K562 (cell line): Measurements from ENCODE around the gene ITK. TPM values are rescaled to one million over a fixed set of nuclear protein-coding genes. Genes with fewer than 3 reads are reported as not detected.

Experiments
- CREBBP ChIP-seq: IDR thresholded peaks from one replicate; pipeline ENCODE4 v1.6.1; 2012; ENCODE audit warnings: low read depth, mild to moderate bottlenecking, control low read depth, inconsistent platforms, low read length
- CSDE1 ChIP-seq, 2 experiments: fragments of 450-650 bp; IDR thresholded peaks; 2 replicates each; pipeline ENCODE4 v1.6.1; 2016; ENCODE audit warnings: mild to moderate bottlenecking in 1 of 2
- CXXC5 ChIP-seq: fragments of 250-450 bp; sonication (Bioruptor Pico); IDR thresholded peaks from 2 replicates; pipeline ENCODE4 v1.8.0; 2022; ENCODE audit warnings: inconsistent platforms, mild to moderate bottlenecking, moderate library complexity
- DACH1 ChIP-seq: fragments of 450-650 bp; IDR thresholded peaks from 2 replicates; pipeline ENCODE4 v1.6.1; 2018; ENCODE audit not compliant: partially characterized antibody
- DMBX1 ChIP-seq: fragments of 250-450 bp; sonication (Bioruptor Pico); IDR thresholded peaks from 2 replicates; pipeline ENCODE4 v1.8.0; 2022; ENCODE audit warnings: inconsistent platforms, mild to moderate bottlenecking, moderate library complexity, borderline replicate concordance
- ELF2 ChIP-seq: fragments of 250-450 bp; sonication (Bioruptor Pico); IDR thresholded peaks from 2 replicates; pipeline ENCODE4 v1.5.0; 2021; ENCODE audit warnings: mild to moderate bottlenecking
- IRF1 ChIP-seq: sonication (generic); formaldehyde crosslinking; IDR thresholded peaks from 2 replicates; pipeline ENCODE4 v1.8.0; 2022; ENCODE audit warnings: missing genetic modification reagents, mild to moderate bottlenecking, borderline replicate concordance
- L3MBTL2 ChIP-seq: fragments of 450-650 bp; IDR thresholded peaks from 2 replicates; pipeline ENCODE4 v1.6.1; 2016; ENCODE audit warnings: mild to moderate bottlenecking, moderate library complexity
- LCOR ChIP-seq: sonication (generic); formaldehyde crosslinking; IDR thresholded peaks from 2 replicates; pipeline ENCODE4 v1.8.0; 2022; ENCODE audit warnings: mild to moderate bottlenecking, missing genetic modification reagents
- MBD2 ChIP-seq: sonication (generic); IDR thresholded peaks from 2 replicates; pipeline ENCODE4 v1.6.1; 2016; ENCODE audit warnings: low read depth, borderline replicate concordance
- MTF1 ChIP-seq: fragments of 250-450 bp; sonication (Bioruptor Pico); IDR thresholded peaks from 2 replicates; pipeline ENCODE4 v1.9.0; 2021; ENCODE audit warnings: moderate library complexity, mild to moderate bottlenecking, inconsistent platforms, borderline replicate concordance
- MYC ChIP-seq, 2 experiments: fragments of 250-450 bp in 1 of 2; sonication (Bioruptor Pico) in 1 of 2; IDR thresholded peaks; 2 replicates each; pipeline versions ENCODE4 v1.5.1 to v1.6.1; 2012 to 2021; ENCODE audit warnings: low read depth in 2 of 2, borderline replicate concordance in 1 of 2, improper control_type of control experiment in 1 of 2, low read length in 1 of 2, mild to moderate bottlenecking in 1 of 2, moderate library complexity in 1 of 2
- MYNN ChIP-seq, 2 experiments: sonication (generic); formaldehyde crosslinking in 1 of 2; IDR thresholded peaks; 2 replicates each; pipeline versions ENCODE4 v1.5.0 to v1.6.1; 2016 to 2020; ENCODE audit warnings: antibody characterized with exemption in 1 of 2, missing genetic modification reagents in 1 of 2
- NFIC ChIP-seq: fragments of 450-650 bp; IDR thresholded peaks from 2 replicates; pipeline ENCODE4 v1.6.1; 2017; ENCODE audit warnings: mild to moderate bottlenecking, inconsistent platforms
- POLR2AphosphoS2 ChIP-seq: IDR thresholded peaks from 2 replicates; pipeline ENCODE4 v1.6.1; 2012; ENCODE audit warnings: low read length, improper control_type of control experiment
- PURB ChIP-seq: sonication (generic); formaldehyde crosslinking; IDR thresholded peaks from 2 replicates; pipeline ENCODE4 v1.9.0; 2021; ENCODE audit warnings: low read depth, mild to moderate bottlenecking, missing genetic modification reagents
- RB1 ChIP-seq: fragments of 450-650 bp; IDR thresholded peaks from 2 replicates; pipeline ENCODE4 v1.6.1; 2017; ENCODE audit warnings: low read depth, mild to moderate bottlenecking
- RBM15 ChIP-seq: fragments of 200-400 bp; formaldehyde crosslinking; IDR thresholded peaks from 2 replicates; pipeline ENCODE4 v1.6.1; 2018; ENCODE audit warnings: mild to moderate bottlenecking, low read length, moderate library complexity; ENCODE audit not compliant: insufficient read depth
- RBM34 ChIP-seq: fragments of 200-400 bp; formaldehyde crosslinking; IDR thresholded peaks from 2 replicates; pipeline ENCODE4 v1.6.1; 2018; ENCODE audit warnings: low read length, borderline replicate concordance; ENCODE audit not compliant: insufficient read depth
- RFX1 ChIP-seq: fragments of 450-650 bp; IDR thresholded peaks from 2 replicates; pipeline ENCODE4 v1.6.1; 2016; ENCODE audit warnings: mild to moderate bottlenecking, moderate library complexity
- SAP30 ChIP-seq: fragments of 200-600 bp; sonication (generic); IDR thresholded peaks from 2 replicates; pipeline ENCODE4 v1.6.1; 2012; ENCODE audit warnings: borderline replicate concordance, low read depth, mild to moderate bottlenecking, moderate library complexity, low read length, control low read depth, inconsistent platforms; ENCODE audit not compliant: insufficient read depth, poor library complexity, severe bottlenecking
- SP1 ChIP-seq: sonication (generic); formaldehyde crosslinking; IDR thresholded peaks from 2 replicates; pipeline ENCODE4 v1.8.1; 2022; ENCODE audit warnings: mild to moderate bottlenecking, missing genetic modification reagents
- SRSF3 ChIP-seq: fragments of 200-400 bp; formaldehyde crosslinking; IDR thresholded peaks from 2 replicates; pipeline ENCODE4 v1.6.1; 2016; ENCODE audit warnings: mild to moderate bottlenecking, low read length, moderate library complexity; ENCODE audit not compliant: insufficient read depth
- TCF7 ChIP-seq: sonication (generic); IDR thresholded peaks from 2 replicates; pipeline ENCODE4 v1.6.1; 2016; ENCODE audit warnings: antibody characterized with exemption, borderline replicate concordance
- USF2 ChIP-seq: sonication (generic); formaldehyde crosslinking; IDR thresholded peaks from 2 replicates; pipeline ENCODE4 v1.5.0; 2020; ENCODE audit warnings: missing genetic modification reagents
- ZNF12 ChIP-seq: sonication (generic); formaldehyde crosslinking; IDR thresholded peaks from 2 replicates; pipeline ENCODE4 v1.4.0; 2020; ENCODE audit warnings: mild to moderate bottlenecking, missing genetic modification reagents
- ZNF197 ChIP-seq: fragments of 200-800 bp; sonication (Bioruptor generic); IDR thresholded peaks from 2 replicates; pipeline ENCODE4 v1.6.1; 2016; ENCODE audit warnings: low read depth, missing genetic modification characterization, missing compliant biosample characterization
- ZNF644 ChIP-seq: fragments of 200-800 bp; sonication (Bioruptor generic); IDR thresholded peaks from 2 replicates; pipeline ENCODE4 v1.6.1; 2016; ENCODE audit warnings: low read depth, missing genetic modification characterization, missing compliant biosample characterization
- ZNF696 ChIP-seq: fragments of 250-450 bp; sonication (Bioruptor Pico); conservative IDR thresholded peaks from 2 replicates; pipeline ENCODE4 v1.4.0; 2020; ENCODE audit warnings: mild to moderate bottlenecking, moderate library complexity
- polyA plus RNA-seq, 8 experiments: library from polyadenylated mRNA; depleted of rRNA in 4 of 8; stranded (reverse) in 5 of 8; unstranded in 3 of 8; fragments of >200 nt; fragmentation: Nextera tagmentation in 2 of 8; fragmentation: Illumina TruSeq in 1 of 8; extraction: Ambion mirVana in 2 of 8; extraction: Trizol in 1 of 8; gene quantifications; 2 replicates each; pipeline versions ENCODE4 v1.2.1 to v1.2.3, GENCODE V29; 2011 to 2014; ENCODE audit warnings: inconsistent platforms in 1 of 8, missing spikeins in 1 of 8
- total RNA-seq, 7 experiments: library from RNA; depleted of rRNA in 6 of 7; stranded (reverse); fragments of >200 nt in 6 of 7; fragmentation: Illumina TruSeq in 2 of 7; extraction: Trizol in 2 of 7; gene quantifications; 2 replicates each; pipeline versions ENCODE4 v1.2.1 to v1.2.3, GENCODE V29; 2011 to 2021; ENCODE audit warnings: low replicate concordance in 1 of 7

ITK gene
- total and polyA plus RNA-seq, 9 of the 15 experiments (the other 6 are each of a cell fraction or from before 2014, with no cell fraction given), result 0.04 to 0.75 TPM; not detected in 7

DNA sequence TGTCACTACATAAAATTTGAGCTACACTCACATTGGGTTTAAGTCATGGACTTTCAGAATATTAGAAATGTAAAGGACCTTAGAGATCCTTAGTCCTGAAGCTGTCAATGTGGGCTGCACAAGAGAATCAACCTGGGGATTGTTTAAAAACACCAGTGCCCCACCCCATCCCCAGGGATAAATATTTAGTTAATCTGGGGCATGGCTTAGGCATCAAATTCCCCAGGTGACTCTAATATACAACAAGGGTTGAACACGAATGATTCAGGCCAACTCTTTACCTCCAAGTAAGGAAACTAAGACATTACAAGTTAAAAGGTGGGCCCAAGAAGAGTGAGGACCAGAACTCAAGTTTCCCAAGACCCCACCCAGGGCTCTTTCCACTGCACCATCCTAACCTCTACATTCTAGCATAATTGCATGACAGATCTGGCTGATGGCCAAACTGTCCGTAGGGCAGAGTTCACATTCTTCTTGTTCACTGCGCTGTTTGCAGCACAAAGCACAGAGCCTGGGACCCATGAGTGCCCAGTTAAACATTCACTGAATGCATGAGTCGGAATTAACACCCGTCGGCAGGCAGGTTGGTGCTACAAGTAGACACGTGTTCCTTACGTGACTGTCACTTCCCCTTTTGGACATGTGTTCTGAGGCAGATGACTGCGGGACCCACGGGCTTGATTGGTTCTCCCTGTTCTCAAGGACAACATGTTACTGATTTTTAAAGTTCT lies 110.5 kb downstream of the ITK start (continued):
- TF ChIP-seq USF2 (CRISPR knock-in tag) (peak; percentile 34), ZNF644 (no peak), LCOR (CRISPR knock-in tag) (no peak), ZNF197 (no peak), RFX1 (no peak), TCF7 (no peak), POLR2AphosphoS2 (no peak), SRSF3 (no peak), RBM34 (no peak), ZNF696 (CRISPR knock-in tag) (no peak), MTF1 (CRISPR knock-in tag) (no peak), CXXC5 (CRISPR knock-in tag) (peak; percentile 50; the same call in 1 of the 2 replicates), DACH1 (no peak), NFIC (peak; percentile 43; the same call in 1 of the 2 replicates), MBD2 (no peak), SP1 (CRISPR knock-in tag) (no peak), CSDE1 (IDR thresholded peaks at IDR 0.05) (no peak), MYNN (IDR thresholded peaks at IDR 0.05) (no peak), MYNN (CRISPR knock-in tag; IDR thresholded peaks at IDR 0.05) (no peak), PURB (CRISPR knock-in tag) (no peak), RB1 (no peak), ZNF12 (no peak), CREBBP (no peak), L3MBTL2 (peak; percentile 98), ELF2 (no peak), MYC (IDR thresholded peaks at IDR 0.05; ENCODE audit: low read depth, low read length) (peak; percentile 79), MYC (CRISPR knock-in tag; IDR thresholded peaks at IDR 0.05; ENCODE audit: borderline replicate concordance, low read depth) (no peak), RBM15 (no peak), DMBX1 (CRISPR knock-in tag) (no peak), IRF1 (CRISPR knock-in tag) (no peak), SAP30 (no peak)
